Kidney glomerular epithelial cell (primary cell): ENCODE data around the gene SPDYE2.
"Not testable (repeated sequence)": the region's sequence is repeated elsewhere in the genome, so short reads cannot be mapped to it uniquely, and the experiment has no call there.

Experiments
- DNase-seq: peaks from one replicate; lab custom pipeline; 2025; lab: John Stamatoyannopoulos, UW

SPDYE2 gene

GRCh38 chr7:102550808-102551422 lies at the start of gene SPDYE2:
Gene SPDYE2 (plus strand): TSS chr7:102551226. CDS start chr7:102553256, 2,030 bp downstream.
- DNase-seq: not testable (repeated sequence)

GRCh38 chr7:102503141-102503540 lies 47.9 kb upstream of the SPDYE2 start:
- not testable (repeated sequence) for DNase-seq

- not testable (repeated sequence) for DNase-seq
These were observed 45.5 kb upstream of the SPDYE2 start for GRCh38 chr7:102505298-102506185.

GRCh38 chr7:102507410-102508088 lies 43.5 kb upstream of the SPDYE2 start:
- not testable (repeated sequence) for DNase-seq

GRCh38 chr7:102510575-102510974 lies 40.5 kb upstream of the SPDYE2 start:
- DNase-seq: not testable (repeated sequence)

GRCh38 chr7:102511860-102512522 lies 39.0 kb upstream of the SPDYE2 start:
- not testable (repeated sequence) for DNase-seq

- DNase-seq: not testable (repeated sequence)
These were observed 38.3 kb upstream of the SPDYE2 start for GRCh38 chr7:102512642-102513221.

GRCh38 chr7:102514881-102515721 lies 35.9 kb upstream of the SPDYE2 start:
- DNase-seq: not testable (repeated sequence)

GRCh38 chr7:102515889-102516288 lies 35.1 kb upstream of the SPDYE2 start:
- DNase-seq: not testable (repeated sequence)

- not testable (repeated sequence) for DNase-seq
These were observed 34.1 kb upstream of the SPDYE2 start for GRCh38 chr7:102516951-102517350.

- not testable (repeated sequence) for DNase-seq
These were observed 33.4 kb upstream of the SPDYE2 start, which contains the start of gene RASA4B for GRCh38 chr7:102517550-102518147. Gene RASA4B (minus strand): TSS chr7:102517777. CDS start chr7:102517710, 67 bp downstream.

- DNase-seq: not testable (repeated sequence)
These were observed 30.2 kb upstream of the SPDYE2 start for GRCh38 chr7:102520797-102521196.

GRCh38 chr7:102524803-102525202 lies 26.2 kb upstream of the SPDYE2 start:
- DNase-seq: not testable (repeated sequence)

- not testable (repeated sequence) for DNase-seq
These were observed 23.8 kb upstream of the SPDYE2 start for GRCh38 chr7:102527182-102527581.

GRCh38 chr7:102527822-102528793 lies 22.9 kb upstream of the SPDYE2 start:
- not testable (repeated sequence) for DNase-seq

- DNase-seq: not testable (repeated sequence)
These were observed 19.4 kb upstream of the SPDYE2 start for GRCh38 chr7:102531583-102531982.

- not testable (repeated sequence) for DNase-seq
These were observed 18.9 kb upstream of the SPDYE2 start for GRCh38 chr7:102532127-102532526.

GRCh38 chr7:102535062-102535615 lies 15.9 kb upstream of the SPDYE2 start:
- not testable (repeated sequence) for DNase-seq
